Measurements from ENCODE around the gene TSC2.
"Not testable (repeated sequence)": the region's sequence is repeated elsewhere in the genome, so short reads cannot be mapped to it uniquely, and the experiment has no call there.

TSC2 gene

DNA sequence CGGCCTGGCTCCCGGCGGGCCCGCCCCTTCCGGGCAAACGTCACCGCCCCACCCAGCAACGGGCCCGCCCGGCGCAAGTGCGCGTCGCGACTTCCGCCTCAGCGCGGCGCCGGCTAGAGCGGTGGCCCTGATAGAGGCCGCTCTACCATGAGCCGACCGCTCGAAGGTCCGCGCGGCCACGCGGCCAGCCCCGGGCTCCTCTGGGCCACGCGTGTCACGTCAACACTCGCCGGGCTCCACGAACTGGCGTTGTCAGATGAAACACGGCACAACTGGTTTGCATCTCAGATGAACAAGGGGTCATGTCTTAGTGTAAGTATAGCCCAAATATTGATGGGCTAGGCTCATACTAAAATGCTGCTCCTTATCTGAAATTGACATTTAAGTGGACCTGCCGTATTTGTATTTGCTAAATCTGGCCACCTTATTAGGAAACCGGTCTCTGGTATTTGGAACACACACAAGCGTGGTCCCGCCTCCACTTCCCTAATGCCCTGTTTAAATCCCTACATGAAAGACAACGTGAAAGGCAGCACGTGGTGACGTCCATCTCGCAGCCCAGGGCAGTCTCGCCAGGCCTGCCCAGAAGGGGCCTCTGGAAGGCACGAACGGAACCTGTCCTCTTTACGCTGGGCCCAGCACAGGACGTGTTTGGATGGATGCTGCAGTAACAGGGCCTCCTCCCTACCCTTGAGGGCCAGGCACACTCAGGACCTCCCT, 37.8 kb upstream of the TSC2 start, which contains the start of gene ZNF598:
ZNF598 (minus strand) TSS at position 31 of the 720 bp plus-strand sequence.
- peak in 54 of 56 donors; percentile 16 to 88 (median 62) for DNase-seq

DNA sequence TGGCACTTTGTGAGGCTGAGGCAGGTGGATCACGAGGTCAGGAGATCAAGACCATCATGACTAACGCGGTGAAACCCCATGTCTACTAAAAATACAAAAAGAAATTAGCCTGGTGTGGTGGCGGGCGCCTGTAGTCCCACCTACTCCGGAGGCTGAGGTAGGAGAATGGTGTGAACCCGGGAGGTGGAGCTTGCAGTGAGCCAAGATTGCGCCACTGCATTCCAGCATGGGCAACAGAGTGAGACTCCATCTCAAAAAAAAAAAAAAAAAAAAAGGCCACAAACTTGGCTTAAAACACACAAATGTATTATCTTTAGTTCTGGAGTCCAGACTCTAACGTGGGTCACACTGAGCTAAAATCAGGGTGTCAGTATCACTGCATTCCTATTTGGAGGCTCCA, 36.1 kb upstream of the TSC2 start:
- not testable (repeated sequence) for DNase-seq

DNA sequence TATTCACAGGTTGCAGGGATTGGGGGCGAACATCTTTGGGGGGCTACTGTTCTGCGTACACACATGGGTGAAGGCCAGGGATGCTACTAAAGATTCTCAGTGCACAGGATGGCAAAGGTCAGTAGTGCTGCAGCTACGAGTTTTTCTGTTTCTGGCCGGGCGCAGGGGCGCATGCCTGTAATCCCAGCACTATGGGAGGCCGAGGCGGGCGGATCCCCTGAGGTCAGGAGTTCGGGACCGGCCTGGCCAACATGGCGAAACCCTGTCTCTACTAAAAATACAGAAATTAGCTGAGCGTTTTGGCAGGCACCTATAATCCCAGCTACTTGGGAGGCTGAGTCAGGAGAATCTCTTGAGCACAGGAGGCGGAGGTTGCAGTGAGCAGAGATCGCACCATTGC, 34.3 kb upstream of the TSC2 start:
- no peak for DNase-seq

DNA sequence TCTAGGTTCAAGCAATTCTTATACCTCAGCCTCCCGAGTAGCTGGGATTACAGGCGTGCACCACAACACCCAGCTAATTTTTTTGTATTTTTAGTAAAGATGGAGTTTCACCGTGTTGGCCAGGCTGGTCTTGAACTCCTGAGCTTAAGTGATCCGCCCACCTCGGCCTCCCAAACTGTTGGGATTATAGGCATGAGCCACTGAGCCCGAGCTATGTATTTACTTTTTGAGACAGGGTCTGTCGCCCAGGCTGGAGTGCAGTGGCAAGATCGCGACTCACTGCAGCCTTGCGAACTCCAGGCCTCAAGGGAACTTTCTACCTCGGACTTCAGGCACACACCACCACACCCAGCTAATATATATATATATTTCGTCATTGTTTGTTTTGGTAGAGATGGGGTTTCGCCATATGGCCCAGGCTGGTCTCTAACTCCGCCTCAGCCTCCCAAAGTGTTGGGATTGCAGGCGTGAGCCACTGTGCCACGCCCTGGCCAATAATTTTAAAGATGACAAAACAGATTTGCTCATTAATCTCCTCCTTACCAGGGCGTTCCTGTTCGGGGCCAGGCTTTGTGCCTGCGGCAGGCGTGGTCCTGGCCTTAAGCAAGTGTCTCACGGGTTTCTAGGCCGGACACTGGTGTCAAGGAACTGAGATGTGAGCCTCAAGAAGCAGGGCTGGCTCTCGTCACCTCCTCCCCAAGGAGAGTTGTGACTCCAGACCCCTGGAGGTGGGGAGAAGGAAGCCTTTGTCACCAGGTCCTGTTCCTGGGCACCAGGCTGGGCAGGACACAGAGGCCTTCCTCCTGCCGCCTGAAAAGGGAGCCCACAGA, 32.5 kb upstream of the TSC2 start:
- no peak for DNase-seq

DNA sequence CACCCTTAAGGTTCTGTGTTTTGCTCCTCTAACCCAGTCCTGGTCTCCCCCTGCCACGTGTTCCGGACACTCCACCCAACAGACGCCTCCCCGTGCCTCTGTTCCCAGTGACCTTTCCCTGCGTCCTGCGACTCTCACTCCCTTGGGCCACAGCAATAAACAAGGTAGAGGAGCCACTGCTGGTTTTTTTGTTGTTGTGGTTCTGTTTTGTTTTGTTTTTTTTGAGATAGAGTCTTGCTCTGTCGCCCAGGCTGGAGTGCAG, 31.9 kb upstream of the TSC2 start:
- no peak for DNase-seq

DNA sequence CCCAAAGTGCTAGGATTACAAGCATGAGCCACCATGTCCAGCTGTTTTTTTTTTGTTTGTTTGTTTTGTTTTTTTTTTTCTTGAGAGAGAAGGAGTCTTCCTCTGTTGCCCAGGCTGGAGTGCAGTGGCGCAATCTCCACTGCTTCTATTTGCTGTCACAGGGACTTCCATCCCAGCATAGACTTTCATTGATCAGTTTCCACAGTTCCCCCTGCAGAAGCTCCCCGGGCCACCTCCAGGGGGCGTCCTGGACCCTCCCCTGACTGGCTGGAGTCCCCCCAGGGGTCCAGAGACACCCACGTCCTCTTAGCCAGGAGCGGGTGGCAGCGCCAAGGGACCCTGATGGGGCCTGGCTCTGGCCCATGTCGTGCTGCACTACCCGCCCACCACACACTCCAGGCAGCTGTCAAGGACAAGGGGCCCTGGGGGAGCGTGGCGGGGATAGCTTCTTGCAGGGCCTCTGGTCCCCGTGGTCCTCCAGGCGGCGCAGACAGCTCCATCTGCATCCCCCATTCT, 31.3 kb upstream of the TSC2 start:
- DNase-seq, result no peak

DNA sequence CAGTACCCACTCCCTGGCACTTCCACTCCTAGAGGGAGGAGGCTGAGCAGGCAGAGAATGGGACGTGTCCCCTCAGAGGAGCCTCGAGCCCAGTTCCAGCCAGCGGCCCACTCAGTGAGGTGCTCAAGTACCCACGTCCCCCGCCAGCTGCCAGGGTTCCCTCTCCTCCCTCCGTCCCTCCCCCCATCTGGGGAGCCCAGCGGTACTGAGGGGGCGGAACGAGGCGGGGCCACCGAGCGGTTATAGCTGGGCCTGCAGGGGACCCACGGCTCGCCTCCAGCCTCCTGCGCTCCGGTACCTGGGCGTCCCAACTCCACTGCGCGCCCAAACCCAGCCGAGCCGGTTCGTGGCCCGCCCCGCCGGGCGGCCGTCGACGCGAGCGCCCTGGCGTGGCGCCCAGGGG, 28.3 kb upstream of the TSC2 start, which contains the start of gene NPW:
NPW (plus strand) TSS at position 268 of the 403 bp plus-strand sequence.
- no peak for DNase-seq

DNA sequence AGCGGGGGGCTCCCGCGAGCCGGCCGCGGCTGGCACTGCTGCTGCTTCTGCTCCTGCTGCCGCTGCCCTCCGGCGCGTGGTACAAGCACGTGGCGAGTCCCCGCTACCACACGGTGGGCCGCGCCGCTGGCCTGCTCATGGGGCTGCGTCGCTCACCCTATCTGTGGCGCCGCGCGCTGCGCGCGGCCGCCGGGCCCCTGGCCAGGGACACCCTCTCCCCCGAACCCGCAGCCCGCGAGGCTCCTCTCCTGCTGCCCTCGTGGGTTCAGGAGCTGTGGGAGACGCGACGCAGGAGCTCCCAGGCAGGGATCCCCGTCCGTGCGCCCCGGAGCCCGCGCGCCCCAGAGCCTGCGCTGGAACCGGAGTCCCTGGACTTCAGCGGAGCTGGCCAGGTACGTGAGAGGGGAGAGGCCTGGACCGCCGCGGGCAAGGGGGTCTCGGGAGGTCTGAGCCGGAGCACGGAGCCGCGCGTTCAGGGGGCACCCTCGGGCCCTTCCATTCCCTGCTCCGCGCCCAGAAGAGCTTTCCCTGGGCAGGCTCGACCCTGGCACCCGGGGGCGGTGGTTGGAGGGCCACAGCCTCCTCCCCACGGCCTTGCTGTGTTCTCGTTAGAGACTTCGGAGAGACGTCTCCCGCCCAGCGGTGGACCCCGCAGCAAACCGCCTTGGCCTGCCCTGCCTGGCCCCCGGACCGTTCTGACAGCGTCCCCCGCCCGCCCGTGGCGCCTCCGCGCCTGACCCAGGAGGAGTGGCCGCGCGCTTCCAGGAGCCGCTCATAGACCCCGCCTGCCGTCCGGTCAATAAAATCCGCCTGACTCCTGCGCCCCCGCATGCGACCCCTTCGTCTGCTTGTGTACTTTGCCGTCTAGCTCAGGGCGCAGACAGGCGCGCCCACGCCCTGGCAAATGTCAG, 27.6 kb upstream of the TSC2 start:
- DNase-seq, result no peak

DNA sequence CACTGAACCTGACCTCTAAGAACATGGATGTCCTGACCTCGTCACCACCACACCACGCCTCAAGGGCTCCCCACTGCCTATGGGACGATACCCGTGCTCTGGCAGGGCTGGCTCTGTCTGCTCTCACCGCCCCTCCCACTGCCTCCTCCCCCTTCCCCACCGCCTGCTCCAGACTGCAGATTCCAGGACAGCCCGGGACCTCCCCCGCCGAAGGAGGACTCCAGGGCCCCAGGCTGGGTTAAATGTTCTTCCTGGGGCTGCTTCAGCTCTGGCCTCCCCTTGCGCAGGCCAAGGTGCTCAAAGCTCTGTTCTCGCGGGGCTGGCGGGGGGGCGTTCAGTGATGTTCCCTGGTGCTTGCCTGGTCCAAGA, 25.1 kb upstream of the TSC2 start:
- no peak for DNase-seq

DNA sequence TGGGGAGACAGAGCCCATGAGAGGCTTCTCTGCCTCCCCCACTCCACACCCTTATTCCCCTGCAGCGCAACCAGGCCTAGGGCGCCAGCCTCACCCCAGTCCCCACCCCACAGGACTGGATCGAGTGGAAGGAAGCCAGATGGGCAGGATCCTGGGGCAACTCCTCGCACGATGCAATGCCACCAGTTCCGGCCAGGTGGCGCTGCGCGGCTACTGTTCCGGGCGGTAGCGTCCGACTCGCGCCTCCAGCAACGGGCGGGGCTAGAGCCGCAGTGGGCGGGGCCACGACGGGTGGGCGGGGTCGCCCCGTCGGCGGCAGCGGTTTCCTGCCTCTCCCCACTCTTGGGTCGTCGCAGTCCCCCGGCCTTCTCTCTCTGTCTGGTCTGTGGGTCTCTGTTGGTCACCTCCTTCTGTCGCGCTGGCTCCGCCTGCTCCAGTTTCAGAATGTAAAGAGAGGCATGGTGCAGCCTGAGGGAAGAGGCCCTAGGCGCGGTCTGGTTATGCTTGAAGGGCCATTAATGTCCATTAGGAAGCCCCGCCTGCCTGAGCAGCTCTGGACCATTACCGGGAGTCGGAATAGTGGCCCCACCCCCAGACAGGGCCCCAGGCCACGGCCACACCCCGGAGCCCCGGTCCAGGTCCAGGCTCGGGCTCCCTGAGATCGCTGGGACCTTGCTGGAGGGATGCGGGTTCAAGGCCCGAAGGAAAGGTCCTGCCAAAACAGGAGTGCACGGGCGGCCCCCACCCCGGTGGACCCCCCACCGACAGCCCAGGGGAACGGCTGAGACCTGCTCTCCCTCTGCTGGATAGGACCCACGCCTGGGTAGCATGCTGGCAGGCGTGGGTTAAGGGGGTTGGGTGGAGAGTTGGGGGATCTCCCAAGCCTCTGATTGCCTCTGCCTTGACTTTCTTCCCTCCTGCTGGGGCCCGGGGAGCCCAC, 24.4 kb upstream of the TSC2 start:
- peak; percentile 25 to 97 (median 82) for DNase-seq

DNA sequence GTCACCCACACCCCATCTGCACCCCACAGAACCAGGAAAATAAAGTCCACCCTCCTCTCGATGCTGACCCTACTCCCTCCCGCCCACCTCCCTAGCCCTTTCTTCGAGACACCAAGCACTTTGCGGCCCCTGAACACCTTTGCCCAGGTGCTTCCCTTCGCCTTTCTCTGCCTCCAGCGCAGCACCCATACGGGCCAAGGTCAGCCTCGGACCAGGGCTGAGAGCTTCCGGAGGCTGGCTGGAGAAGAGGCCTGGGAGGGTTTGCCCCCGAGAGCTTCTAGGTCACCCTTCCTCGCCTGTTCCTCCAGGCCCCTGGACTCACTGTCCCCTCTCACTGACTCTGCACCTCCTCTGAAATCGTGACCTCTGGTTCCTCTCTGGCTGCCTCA, 23.8 kb upstream of the TSC2 start:
- DNase-seq, result no peak

DNA sequence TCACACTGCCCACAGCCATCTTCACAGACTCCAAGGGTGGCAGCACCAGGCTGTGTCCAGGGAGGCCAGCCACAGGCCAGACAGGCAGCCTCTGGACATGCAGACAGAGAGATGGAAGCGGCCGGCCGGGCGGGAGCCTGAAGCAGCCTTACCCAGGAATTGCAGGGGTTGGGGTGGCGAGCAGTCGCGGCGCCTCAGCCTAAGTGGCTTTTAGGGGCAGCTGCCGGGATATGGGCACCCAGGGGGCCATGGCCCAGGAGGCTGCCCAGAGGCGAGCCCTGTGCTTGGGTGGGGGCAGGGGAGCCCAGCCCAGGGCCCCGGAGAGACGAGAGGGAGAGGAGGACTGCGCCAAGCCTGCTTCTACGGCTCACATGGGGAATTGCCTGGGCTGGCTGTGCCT, 22.5 kb upstream of the TSC2 start:
- no peak for DNase-seq

DNA sequence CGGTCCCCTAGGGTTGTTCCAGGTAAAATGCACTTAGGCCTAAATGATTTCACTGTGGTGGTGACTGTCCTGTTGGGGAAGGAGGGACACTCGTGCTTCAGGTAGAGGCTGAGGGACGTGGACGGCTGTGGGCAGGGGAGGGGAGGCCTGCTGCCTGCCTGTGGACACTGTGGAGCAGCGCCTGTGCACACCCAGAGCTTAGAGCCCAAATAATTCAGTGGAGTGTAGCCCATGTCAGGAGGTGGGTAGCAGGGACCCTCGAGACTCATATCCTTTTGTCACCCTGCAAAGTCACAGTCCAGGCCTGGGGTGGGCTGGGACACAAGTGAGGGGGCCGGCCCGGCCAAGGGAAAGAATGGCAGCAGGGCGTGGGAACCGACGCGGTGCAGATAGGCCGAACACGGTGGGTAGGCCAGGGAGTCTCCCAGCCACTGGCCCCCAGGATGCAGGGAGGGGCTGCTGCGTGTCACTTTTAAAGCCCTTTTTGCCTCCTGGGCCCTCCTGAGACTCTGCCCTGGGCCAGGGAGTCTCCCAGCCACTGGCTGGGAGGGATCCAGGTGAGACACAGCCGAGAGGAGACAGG, 21.8 kb upstream of the TSC2 start:
- DNase-seq, result no peak

DNA sequence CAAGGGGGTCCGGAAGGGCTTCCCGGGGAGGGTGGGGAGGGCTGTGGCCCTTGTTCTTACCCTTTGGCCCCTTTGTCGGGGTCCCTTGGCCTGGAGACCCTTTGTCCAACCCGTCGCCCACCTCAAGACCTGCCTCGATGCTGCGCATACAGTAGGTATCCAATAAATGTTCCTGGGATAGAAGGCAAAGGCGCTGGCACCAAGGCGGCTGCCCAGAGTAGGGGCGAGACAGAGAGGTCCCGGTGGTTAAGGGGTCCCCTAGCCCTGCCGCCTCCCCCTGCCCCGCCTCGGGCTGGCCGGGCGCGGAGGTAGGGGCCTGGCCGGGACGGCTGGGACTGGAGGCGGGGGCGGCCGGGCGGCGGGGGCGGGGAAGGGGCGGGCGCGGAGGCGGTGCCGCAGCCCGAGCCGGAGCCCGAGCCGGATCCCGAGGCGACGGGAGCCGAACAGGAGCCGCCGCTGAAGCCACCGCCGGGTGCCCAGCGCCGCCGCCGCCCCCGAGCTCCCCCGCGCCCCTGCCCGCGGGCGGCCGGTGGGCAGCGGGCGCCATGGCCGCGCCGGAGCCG, 21.2 kb upstream of the TSC2 start, which contains the start of gene NHERF2:
NHERF2 (plus strand) TSS at position 442 of the 563 bp plus-strand sequence; CDS start at position 546, 104 bp downstream.
- DNase-seq, result peak in 13 of 56 donors; percentile 6 to 60 (median 21)

DNA sequence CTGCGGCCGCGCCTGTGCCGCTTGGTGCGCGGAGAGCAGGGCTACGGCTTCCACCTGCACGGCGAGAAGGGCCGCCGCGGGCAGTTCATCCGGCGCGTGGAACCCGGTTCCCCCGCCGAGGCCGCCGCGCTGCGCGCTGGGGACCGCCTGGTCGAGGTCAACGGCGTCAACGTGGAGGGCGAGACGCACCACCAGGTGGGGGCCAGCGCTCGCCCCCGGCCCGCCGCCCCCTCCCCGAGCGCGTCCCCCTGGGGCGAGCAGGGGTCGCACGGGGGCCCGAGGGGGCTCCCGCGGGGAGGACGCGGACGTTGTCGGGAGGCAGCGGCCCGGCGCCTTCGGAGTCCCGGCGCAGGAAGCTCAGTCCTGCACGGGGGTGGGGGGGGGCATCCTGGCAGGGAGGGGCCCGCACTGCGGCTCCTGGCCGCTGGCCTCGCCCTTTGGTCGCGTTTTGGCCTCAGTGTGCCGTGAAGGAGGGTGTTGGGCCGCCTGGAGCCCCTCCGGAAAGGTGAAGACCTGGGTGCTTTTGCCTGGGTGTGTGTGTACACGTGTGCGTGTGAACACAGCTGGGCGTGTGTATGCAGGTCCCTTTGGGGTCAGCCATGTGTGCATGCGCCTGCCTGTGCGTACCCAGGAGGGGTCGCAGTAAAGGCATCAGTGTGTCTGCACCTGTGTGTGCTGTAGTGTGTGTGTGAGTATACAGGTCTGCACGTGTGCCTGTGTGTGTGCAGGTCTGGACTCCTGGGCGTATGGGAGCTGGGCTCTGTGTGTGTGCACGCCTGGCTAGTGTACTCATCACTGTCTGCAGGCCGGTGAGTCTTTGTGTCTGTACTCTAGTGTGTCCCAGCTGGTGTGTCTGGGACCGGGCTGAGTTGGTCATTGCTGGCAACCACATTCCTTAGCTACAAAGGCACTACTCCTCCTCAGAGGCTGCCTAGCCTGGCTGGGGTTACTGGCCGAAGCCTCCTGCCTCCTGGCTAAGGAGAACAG, 20.5 kb upstream of the TSC2 start:
- peak in 1 of 56 donors; percentile 5 for DNase-seq

DNA sequence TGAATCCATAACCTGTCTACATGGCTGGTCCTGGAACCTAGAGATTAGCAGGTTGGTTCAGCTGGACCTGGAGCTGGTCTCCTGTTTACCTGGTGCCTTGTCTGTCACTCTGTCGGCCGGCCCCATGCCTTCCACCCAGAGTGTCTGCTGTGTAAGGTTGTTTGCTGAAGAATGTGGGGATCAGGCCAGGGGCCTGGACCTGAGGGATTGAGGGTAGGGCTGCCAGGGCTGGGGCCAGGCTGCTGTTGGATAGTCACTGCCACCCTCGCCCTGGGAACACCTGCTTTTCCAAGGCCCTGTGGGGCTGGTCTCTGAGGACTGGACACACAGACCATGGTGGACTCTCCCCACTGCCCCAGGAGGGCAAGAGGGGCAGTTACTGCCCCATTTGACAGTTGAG, 19.6 kb upstream of the TSC2 start:
- DNase-seq, result no peak

DNA sequence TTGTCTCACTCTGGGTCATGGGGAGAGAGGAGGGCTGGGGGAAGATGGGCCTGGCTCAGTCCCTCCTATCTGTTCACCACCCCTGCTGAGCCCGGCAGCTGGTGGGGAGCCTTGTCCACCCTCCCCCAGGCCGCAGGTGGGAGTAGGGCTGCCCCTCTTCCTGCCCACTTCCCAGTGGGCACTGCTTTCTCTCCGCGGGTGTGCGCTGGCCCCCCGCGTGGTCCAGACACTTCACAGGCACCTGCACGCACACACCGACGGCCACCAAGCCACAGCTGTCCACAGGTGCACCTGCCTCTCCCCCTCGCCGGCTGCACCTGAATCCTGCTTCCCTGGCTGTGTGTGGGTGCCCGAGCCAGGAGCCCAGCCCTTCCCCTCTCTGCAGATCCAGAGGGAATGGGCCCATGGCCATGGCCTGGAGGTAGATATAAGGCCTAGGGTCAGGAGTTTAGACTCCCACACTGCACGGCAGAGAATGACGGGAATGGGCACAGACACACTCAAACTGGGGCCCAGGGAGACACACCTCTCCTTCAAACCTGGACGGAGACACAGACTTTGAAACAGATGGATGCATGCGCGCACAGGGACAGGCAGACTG, 19.1 kb upstream of the TSC2 start:
- DNase-seq, result no peak

DNA sequence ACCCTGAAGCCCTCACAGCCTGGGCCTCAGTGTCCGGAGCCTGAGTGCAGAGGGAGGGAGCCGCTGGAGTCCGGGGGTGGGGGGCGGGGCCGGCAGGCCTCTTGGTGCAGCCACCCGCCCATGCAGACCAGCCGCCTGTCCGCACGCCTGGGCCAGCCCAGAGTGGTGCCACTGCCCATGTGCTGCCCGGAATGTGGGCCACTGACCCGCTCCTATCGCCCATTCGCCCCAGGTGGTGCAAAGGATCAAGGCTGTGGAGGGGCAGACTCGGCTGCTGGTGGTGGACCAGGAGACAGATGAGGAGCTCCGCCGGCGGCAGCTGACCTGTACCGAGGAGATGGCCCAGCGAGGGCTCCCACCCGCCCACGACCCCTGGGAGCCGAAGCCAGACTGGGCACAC, 18.4 kb upstream of the TSC2 start:
- DNase-seq, result no peak
